Endothelial cell of hepatic sinusoid (primary cell): ENCODE measurements around the gene SH3BGRL.
"Not testable (repeated sequence)": the region's sequence is repeated elsewhere in the genome, so short reads cannot be mapped to it uniquely, and the experiment has no call there.

Experiments
- in situ Hi-C: cut with HindIII; loops from 2 replicates; pipeline ENCODE4 v1.10.0; 2017; ENCODE audit warnings: low sequenced_read_pairs

The SH3BGRL gene

GRCh38 chrX:81259020-81259713 is 57.3 kb downstream of the SH3BGRL start:
- in situ Hi-C loops: no loop called here

- in situ Hi-C loops: no loop called here
Measured at GRCh38 chrX:81259714-81260395, 58.0 kb downstream of the SH3BGRL start.

GRCh38 chrX:81261576-81261975 is 59.7 kb downstream of the SH3BGRL start:
- in situ Hi-C loops: no loop called here

GRCh38 chrX:81263059-81263458 is 61.2 kb downstream of the SH3BGRL start:
- in situ Hi-C loops: no loop called here

GRCh38 chrX:81278616-81279015 is 76.7 kb downstream of the SH3BGRL start:
- in situ Hi-C loops: no loop called here

GRCh38 chrX:81280148-81280547 is 78.2 kb downstream of the SH3BGRL start:
- in situ Hi-C loops: no loop called here

GRCh38 chrX:81286075-81286474 is 84.2 kb downstream of the SH3BGRL start:
- in situ Hi-C loops: no loop called here

GRCh38 chrX:81286608-81287007 is 84.7 kb downstream of the SH3BGRL start:
- in situ Hi-C loops: no loop called here

- in situ Hi-C loops: no loop called here
Measured at GRCh38 chrX:81291996-81292395, 90.1 kb downstream of the SH3BGRL start.

GRCh38 chrX:81294101-81294500 is 92.2 kb downstream of the SH3BGRL start:
- in situ Hi-C loops: no loop called here

- in situ Hi-C loops: no loop called here
Measured at GRCh38 chrX:81301877-81302276, 100.0 kb downstream of the SH3BGRL start.

- in situ Hi-C loops: no loop called here
Measured at GRCh38 chrX:81304563-81304962, 102.7 kb downstream of the SH3BGRL start.

GRCh38 chrX:81305240-81305639 is 103.3 kb downstream of the SH3BGRL start:
- in situ Hi-C loops: no loop called here

- in situ Hi-C loops: no loop called here
Measured at GRCh38 chrX:81308086-81308829, 106.4 kb downstream of the SH3BGRL start.

GRCh38 chrX:81316163-81316562 is 114.3 kb downstream of the SH3BGRL start:
- in situ Hi-C loops: no loop called here

GRCh38 chrX:81331653-81332052 is 129.8 kb downstream of the SH3BGRL start:
- in situ Hi-C loops: not testable (repeated sequence)

GRCh38 chrX:81336455-81337152 is 134.7 kb downstream of the SH3BGRL start:
- in situ Hi-C loops: loop anchor here (5.0 kb wide), 1 partner anchor 94 kb away; no protein-coding TSS in a partner anchor

- in situ Hi-C loops: loop anchor here (5.0 kb wide), 1 partner anchor 96 kb away; no protein-coding TSS in a partner anchor
Measured at GRCh38 chrX:81337805-81338204, 135.9 kb downstream of the SH3BGRL start.

GRCh38 chrX:81338924-81339323 is 137.0 kb downstream of the SH3BGRL start:
- in situ Hi-C loops: loop anchor here (5.0 kb wide), 1 partner anchor 97 kb away; no protein-coding TSS in a partner anchor

GRCh38 chrX:81345296-81345695 is 143.4 kb downstream of the SH3BGRL start:
- in situ Hi-C loops: not testable (repeated sequence)
